Measurements from ENCODE around the gene HLF.

Gene HLF

GRCh38 chr17:55275894-55276804, 11.4 kb downstream of the HLF start:
- no peak for DNase-seq

DNA sequence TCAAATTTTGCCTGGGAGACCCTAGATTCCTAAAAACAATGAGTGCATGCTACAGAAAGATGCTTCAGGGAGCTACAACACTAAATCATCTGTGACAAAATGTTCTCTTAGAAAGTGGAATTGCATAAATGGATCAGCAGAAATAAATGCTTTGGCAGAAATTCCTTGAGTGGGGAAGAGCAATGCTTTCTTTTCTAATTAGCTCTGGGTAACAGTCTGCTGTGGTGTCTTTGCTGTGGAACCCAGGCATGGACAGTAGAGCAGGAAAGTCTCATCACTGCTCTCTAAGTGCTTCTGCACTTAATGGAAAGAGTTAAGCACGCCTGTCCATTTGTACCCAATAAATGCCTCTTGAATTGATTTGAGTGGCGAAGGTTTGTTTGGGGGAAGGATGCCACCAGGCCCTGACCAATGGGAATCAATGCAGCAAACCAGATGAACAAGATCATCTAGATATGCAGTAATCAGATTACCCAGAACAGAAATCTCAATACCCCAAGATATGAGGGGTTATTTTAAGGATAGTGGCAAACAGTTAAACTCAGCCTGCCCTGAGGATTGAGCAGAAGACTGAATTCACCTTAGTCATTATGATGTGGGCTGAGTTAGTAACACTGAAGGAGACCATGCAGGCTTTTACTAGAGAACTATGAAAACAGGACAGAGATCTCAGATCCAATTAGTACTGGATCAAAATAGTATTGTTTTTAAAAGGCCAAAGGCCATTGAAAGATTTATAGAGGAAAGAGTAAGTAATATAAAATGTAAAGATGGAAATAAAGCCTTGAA, 13.6 kb downstream of the HLF start:
- DNase-seq, result no peak

- DNase-seq, result no peak
Observed at GRCh38 chr17:55279203-55279602, 14.4 kb downstream of the HLF start.

GRCh38 chr17:55279788-55280187, 15.0 kb downstream of the HLF start:
- DNase-seq, result no peak

DNA sequence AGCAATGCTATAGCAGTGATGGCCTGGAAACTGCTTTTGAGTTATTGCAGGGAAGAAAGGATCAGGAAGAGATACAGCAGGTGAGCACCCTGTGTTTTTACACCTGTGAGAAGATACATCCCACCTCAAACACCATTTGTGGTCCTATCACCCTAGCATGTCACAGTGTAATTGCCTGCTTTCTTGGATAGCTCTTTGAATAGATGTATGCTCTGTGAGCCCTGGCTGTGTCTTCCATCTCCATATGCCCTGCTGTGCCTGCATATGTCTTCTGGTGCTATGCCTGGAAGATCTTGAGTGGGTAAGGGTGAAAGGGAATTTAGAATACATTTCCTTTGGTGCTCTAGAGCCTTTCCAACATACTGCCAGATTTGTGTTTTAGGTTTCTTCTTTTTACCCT, 15.5 kb downstream of the HLF start:
- DNase-seq, result no peak

DNA sequence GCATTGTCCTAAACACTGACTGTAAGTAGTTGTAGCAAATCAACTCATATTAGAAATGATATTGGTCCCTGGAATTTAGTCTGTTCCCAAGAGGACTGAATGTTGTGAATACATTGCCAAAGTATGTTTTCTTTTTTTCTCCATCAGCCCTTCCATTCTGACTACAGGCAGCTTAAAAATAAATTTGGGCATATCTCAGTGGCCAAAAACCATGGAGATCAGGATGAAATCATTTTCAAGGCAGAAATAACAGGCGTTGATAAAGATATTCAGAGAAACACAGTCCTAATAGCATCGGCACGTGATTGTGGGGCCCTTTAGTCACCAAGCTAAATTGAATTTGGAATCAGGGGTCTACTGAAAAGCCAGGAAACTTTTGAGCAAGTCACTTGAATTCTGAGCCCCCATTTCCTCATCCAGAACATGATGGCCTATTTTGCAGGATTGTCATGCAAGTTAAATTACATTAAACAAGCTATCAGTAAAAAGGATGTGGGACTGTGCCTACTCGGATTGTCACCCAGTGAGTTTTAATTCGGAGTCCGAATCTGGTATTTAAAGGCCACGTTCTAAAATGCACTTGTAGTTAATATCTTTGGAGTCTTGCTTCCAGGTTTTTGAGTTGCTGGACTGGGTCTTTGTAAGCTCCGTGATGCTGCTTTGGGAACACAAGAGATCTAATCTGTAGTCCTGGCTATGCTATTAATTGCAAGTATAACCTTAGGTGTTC, 17.1 kb downstream of the HLF start:
- no peak for DNase-seq

- DNase-seq, result no peak
Observed at GRCh38 chr17:55282379-55282702, 17.6 kb downstream of the HLF start.

- no peak for DNase-seq
Observed at GRCh38 chr17:55282741-55283140, 18.0 kb downstream of the HLF start.

GRCh38 chr17:55283256-55283965, 18.7 kb downstream of the HLF start:
- DNase-seq, result no peak

- DNase-seq, result no peak
Observed at GRCh38 chr17:55284001-55284884, 19.5 kb downstream of the HLF start.

GRCh38 chr17:55284944-55285339, 20.2 kb downstream of the HLF start:
- no peak for DNase-seq

- peak; percentile 37 for DNase-seq
Observed at GRCh38 chr17:55285340-55286301, 20.9 kb downstream of the HLF start.

DNA sequence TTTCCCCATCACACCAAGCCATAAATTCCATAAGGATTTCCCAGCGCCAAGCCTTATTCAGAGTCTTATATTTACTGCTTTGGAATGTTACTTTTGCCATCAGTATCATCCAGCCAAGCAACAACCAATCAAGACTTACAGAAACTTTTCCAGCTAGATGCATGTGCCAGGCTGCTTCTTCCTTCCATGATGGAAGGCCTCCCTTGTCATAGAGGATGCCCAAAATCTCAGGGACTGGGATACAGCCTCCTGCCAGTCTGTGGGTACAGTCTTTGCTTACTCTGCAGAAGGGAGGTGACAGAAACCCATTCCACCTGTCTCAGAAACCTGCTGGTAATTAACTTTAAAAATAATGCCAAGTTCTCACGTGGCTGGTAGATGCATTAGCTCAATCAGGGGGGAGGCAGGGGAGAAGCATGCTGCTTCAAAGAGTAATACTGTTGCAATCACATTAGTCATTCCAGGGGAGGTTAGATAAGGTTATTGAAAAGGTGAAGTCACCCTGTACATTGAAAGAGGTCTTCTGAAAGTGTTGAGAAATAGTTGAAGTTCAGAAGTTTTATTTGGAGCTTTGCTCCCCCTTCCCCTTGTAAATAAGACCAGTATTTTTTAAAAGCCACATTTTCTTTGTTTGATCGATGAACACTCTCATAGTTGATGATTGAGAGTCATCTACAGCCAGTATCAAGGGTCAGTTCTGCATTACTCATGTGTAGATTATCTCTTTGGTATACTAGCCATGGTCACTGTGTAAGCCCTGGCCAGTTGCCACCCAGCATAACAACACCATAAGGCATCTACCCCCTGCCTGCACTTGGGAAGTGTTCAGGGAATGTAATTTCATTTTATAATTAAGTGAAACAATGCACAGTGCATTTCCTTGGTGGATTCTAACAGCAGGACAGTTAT, 22.2 kb downstream of the HLF start:
- DNase-seq, result peak; percentile 33

DNA sequence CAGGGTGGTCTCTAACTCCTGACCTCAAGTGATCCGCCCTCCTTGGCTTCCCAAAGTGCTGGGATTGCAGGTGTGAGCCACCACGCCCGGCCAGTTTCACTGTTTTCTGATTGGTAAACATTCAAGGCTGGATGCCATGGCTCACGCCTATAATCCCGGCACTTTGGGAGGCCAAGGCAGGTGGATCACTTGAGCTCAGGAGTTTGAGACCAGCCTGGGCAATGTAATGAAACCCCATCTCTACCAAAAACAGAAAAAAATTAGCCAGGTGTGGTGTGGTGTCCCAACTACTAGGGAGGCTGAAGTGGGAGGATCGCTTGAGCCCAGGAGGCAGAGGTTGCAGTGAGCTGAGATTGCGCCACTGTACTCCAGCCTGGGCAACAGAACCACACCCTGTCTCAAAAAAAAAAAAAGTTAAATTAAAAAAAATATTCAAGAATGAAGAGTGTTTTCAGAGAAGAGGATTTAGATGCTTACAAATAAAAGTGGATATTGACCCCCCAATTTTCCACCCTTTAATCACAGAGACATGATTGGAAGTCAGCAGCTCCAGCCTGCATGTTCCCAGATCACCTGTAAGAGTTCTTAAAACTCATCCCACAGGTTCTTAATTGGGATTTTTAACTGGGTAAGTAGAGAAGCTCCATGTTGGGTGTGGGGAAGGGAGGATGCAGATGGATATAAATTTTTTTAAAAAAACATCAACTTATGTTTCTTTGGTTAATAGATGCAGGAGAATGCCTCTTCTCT, 23.8 kb downstream of the HLF start:
- DNase-seq, result no peak

DNA sequence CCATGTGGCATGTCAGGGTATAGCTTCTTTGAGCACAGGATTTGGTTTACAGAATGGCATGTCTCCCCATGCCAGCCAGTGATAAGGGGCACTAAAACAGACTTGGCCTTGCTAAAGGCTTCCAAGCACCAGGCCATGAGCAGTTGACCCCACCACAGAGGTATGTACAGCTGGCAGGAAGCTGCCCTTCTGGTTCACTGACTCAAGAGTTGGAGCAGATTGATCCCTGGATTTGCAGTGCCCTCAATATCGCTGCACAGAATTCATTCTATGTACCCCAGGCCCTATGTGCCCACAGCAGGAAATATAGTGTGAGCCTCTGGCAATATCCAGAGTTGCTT, 24.3 kb downstream of the HLF start:
- no peak for DNase-seq

DNA sequence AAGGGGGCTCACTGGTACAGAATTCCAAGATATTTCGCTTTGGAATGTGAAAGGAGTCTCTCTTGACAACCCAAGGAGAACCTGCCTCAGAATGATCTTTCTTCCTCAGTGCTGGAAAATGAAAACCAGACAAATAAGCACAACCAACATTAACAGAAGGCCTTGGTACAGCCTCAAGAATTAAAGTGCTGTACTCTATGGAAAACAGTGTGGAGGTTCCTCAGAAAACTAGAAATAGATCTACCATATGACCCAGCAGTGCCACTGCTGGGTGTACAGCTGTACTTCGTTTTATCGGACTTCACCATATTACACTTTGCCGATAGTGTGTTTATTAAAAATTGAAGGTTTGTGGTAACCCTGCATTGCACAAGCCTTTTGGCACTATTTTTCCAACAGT, 25.2 kb downstream of the HLF start:
- DNase-seq, result no peak

DNA sequence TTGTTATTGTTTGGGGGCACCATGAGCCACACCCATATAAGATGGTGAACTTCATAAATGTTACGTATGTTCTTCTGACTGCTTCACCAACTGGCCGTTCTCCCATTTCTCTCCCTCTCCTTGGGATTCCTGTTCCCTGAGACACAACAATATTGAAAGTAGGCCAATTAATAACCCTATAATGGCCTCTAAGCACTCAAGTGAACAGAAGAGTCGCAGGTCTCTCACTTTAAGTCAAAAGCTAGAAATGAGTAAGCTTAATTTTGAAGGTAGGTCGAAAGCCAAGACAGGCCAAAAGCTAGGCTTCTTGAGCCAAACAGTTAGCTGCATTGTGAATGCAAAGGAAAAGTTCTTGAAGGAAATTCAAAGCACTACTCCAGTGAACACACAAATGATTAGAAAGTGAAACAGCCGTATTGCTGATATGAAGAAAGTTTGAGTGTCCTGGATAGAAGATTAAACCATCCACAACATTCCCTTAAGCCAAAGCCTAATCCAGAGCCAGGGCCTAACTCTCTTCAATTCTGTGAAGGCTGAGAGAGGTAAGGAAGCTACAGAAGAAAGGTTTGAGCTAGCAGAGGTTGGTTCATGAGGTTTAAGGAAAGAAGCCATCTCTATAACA, 25.8 kb downstream of the HLF start:
- DNase-seq, result no peak

DNA sequence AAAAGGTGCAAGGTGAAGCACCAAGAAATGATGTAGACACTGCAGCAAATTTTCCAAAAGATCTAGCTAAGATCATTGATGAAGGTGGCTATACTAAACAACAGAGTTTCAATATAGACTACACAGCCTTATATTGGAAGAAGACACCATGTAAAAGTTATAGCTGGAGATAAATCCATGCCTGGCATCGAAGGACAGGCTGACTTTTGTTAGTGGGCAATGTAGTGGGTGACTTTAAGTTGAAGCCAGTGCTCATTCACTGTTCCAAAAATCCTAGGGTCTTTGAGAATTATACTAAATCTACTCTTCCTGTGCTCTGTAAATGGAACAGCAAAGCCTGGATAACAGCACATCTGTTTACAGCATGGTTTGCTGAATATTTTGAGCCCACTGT, 26.4 kb downstream of the HLF start:
- no peak for DNase-seq

Data from hematopoietic multipotent progenitor cell treated with erythropoietin and hydrocortisone succinate and interleukin-3 and kit ligand, for 4 days (in vitro differentiated cells).